Left ventricle myocardium inferior (tissue), 1 donor: ENCODE results near the gene PLA2G5. TPM values are rescaled to one million over a fixed set of nuclear protein-coding genes. Genes with fewer than 3 reads are reported as not detected.

Experiments used
- DNase-seq: peaks from one replicate; pipeline ENCODE4 v3.0.0-alpha.2; 2020
- H3K27ac ChIP-seq: fragments of 200-600 bp; replicated peaks from 2 replicates; pipeline ENCODE4 v1.8.0; 2021
- H3K27me3 ChIP-seq: fragments of 200-600 bp; 2 replicates; pipeline ENCODE4 v1.8.0; 2021; ENCODE audit warnings: low read depth
- H3K36me3 ChIP-seq: fragments of 200-600 bp; 2 replicates; pipeline ENCODE4 v1.8.0; 2021
- H3K4me1 ChIP-seq: fragments of 200-600 bp; 2 replicates; pipeline ENCODE4 v1.8.0; 2021
- H3K4me3 ChIP-seq: fragments of 200-600 bp; 2 replicates; pipeline ENCODE4 v1.8.0; 2021; ENCODE audit warnings: mild to moderate bottlenecking, moderate library complexity
- H3K9me3 ChIP-seq: fragments of 200-600 bp; replicated peaks from 2 replicates; pipeline ENCODE4 v1.8.0; 2021
- CTCF ChIP-seq: fragments of 200-600 bp; IDR thresholded peaks from 2 replicates; pipeline ENCODE4 v1.8.0; 2021; ENCODE audit warnings: antibody characterized with exemption, mild to moderate bottlenecking, borderline replicate concordance
- intact Hi-C: fragments of 100-400 bp; cut with micrococcal nuclease; formaldehyde crosslinking; loops from one replicate; pipeline ENCODE4 v1.11.0; 2022
- total RNA-seq: library from RNA; stranded (reverse); fragmentation: NEBNext Ultra II Directional; extraction: Animal tissue kit (Norgen Biotek cat#: 25700); gene quantifications from one replicate; pipeline ENCODE4 v1.2.1, GENCODE V29; 2021
- donor health status: DM: no; HTN: yes; CAD: no; lungs with severe emphysema.

Gene PLA2G5
- total RNA-seq, 1 donor from 2014 or later, result 51.4 TPM

- no peak for DNase-seq
- no peaks in the 10 kb centered on the region for H3K36me3 ChIP-seq
- no peak overlapping the region for H3K27ac ChIP-seq
- intact Hi-C loops, result no loop called here
- no peak for TF ChIP-seq CTCF
- no peak overlapping the region for H3K4me3 ChIP-seq
- peaks cover 6% of the 10 kb centered on the region for H3K4me1 ChIP-seq
- H3K27me3 ChIP-seq, result peaks cover 57% of the 10 kb centered on the region
- no peaks in the 10 kb centered on the region for H3K9me3 ChIP-seq
These were observed 41.5 kb downstream of the PLA2G5 start for GRCh38 chr1:20111452-20111851.

GRCh38 chr1:20112279-20113000, 42.4 kb downstream of the PLA2G5 start:
- Histone ChIP-seq H3K27ac (no peak overlapping the region), H3K36me3 (no peaks in the 10 kb centered on the region), H3K9me3 (no peaks in the 10 kb centered on the region), H3K4me3 (no peak overlapping the region), H3K4me1 (peaks cover 6% of the 10 kb centered on the region), H3K27me3 (peaks cover 61% of the 10 kb centered on the region)
- no peak for TF ChIP-seq CTCF
- DNase-seq, result no peak
- intact Hi-C loops, result no loop called here

GRCh38 chr1:20114021-20114648, 44.1 kb downstream of the PLA2G5 start:
- no peaks in the 10 kb centered on the region for H3K9me3 ChIP-seq
- no peak overlapping the region for H3K4me3 ChIP-seq
- H3K36me3 ChIP-seq, result no peaks in the 10 kb centered on the region
- no peak for TF ChIP-seq CTCF
- intact Hi-C loops, result no loop called here
- H3K4me1 ChIP-seq, result peaks cover under 1% of the 10 kb centered on the region
- no peak overlapping the region for H3K27ac ChIP-seq
- peaks cover 76% of the 10 kb centered on the region for H3K27me3 ChIP-seq
- no peak for DNase-seq

GRCh38 chr1:20115479-20115878, 45.5 kb downstream of the PLA2G5 start:
- H3K36me3 ChIP-seq, result no peaks in the 10 kb centered on the region
- no peaks in the 10 kb centered on the region for H3K4me1 ChIP-seq
- no peak for DNase-seq
- intact Hi-C loops, result no loop called here
- H3K27me3 ChIP-seq, result peaks cover 84% of the 10 kb centered on the region
- H3K27ac ChIP-seq, result no peak overlapping the region
- H3K4me3 ChIP-seq, result no peak overlapping the region
- TF ChIP-seq CTCF, result no peak
- H3K9me3 ChIP-seq, result no peaks in the 10 kb centered on the region

GRCh38 chr1:20115916-20116315, 45.9 kb downstream of the PLA2G5 start:
- no peak for DNase-seq
- H3K27ac ChIP-seq, result no peak overlapping the region
- no peaks in the 10 kb centered on the region for H3K9me3 ChIP-seq
- H3K4me1 ChIP-seq, result no peaks in the 10 kb centered on the region
- no peak overlapping the region for H3K4me3 ChIP-seq
- TF ChIP-seq CTCF, result no peak
- intact Hi-C loops, result no loop called here
- H3K27me3 ChIP-seq, result peaks cover 86% of the 10 kb centered on the region
- H3K36me3 ChIP-seq, result no peaks in the 10 kb centered on the region
